ENCODE results near the gene CDC5L.

The CDC5L gene

GRCh38 chr6:44451803-44452695 is 64.5 kb downstream of the CDC5L start:
- no peak for DNase-seq (ENCODE audit: low read depth in 1 of 2, low spot score in 1 of 2)

GRCh38 chr6:44452725-44453124 is 65.2 kb downstream of the CDC5L start:
- no peak for DNase-seq (ENCODE audit: low read depth in 1 of 2, low spot score in 1 of 2)

- no peak for DNase-seq (ENCODE audit: low read depth in 1 of 2, low spot score in 1 of 2)
Measured at GRCh38 chr6:44453146-44453545, 65.6 kb downstream of the CDC5L start.

- DNase-seq (ENCODE audit: low read depth in 1 of 2, low spot score in 1 of 2), result no peak
Measured at GRCh38 chr6:44454198-44454597, 66.7 kb downstream of the CDC5L start.

GRCh38 chr6:44456070-44456965 is 68.8 kb downstream of the CDC5L start:
- DNase-seq (ENCODE audit: low read depth in 1 of 2, low spot score in 1 of 2), result peak in 1 of 2 donors; percentile 19

GRCh38 chr6:44456966-44457292 is 69.4 kb downstream of the CDC5L start:
- DNase-seq (ENCODE audit: low read depth in 1 of 2, low spot score in 1 of 2), result no peak

GRCh38 chr6:44457596-44457995 is 70.1 kb downstream of the CDC5L start:
- DNase-seq (ENCODE audit: low read depth in 1 of 2, low spot score in 1 of 2), result no peak

GRCh38 chr6:44458551-44458950 is 71.0 kb downstream of the CDC5L start:
- no peak for DNase-seq (ENCODE audit: low read depth in 1 of 2, low spot score in 1 of 2)

GRCh38 chr6:44462335-44462734 is 74.8 kb downstream of the CDC5L start:
- DNase-seq (ENCODE audit: low read depth in 1 of 2, low spot score in 1 of 2), result no peak

GRCh38 chr6:44462797-44463727 is 75.6 kb downstream of the CDC5L start:
- no peak for DNase-seq (ENCODE audit: low read depth in 1 of 2, low spot score in 1 of 2)

GRCh38 chr6:44463728-44464450 is 76.4 kb downstream of the CDC5L start:
- no peak for DNase-seq (ENCODE audit: low read depth in 1 of 2, low spot score in 1 of 2)

GRCh38 chr6:44464527-44465310 is 77.2 kb downstream of the CDC5L start:
- DNase-seq (ENCODE audit: low read depth in 1 of 2, low spot score in 1 of 2), result no peak

- no peak for DNase-seq (ENCODE audit: low read depth in 1 of 2, low spot score in 1 of 2)
Measured at GRCh38 chr6:44466955-44467354, 79.4 kb downstream of the CDC5L start.

GRCh38 chr6:44468835-44469234 is 81.3 kb downstream of the CDC5L start:
- DNase-seq (ENCODE audit: low read depth in 1 of 2, low spot score in 1 of 2), result no peak

GRCh38 chr6:44470115-44470464 is 82.6 kb downstream of the CDC5L start:
- no peak for DNase-seq (ENCODE audit: low read depth in 1 of 2, low spot score in 1 of 2)

GRCh38 chr6:44470746-44471145 is 83.2 kb downstream of the CDC5L start:
- no peak for DNase-seq (ENCODE audit: low read depth in 1 of 2, low spot score in 1 of 2)

- DNase-seq (ENCODE audit: low read depth in 1 of 2, low spot score in 1 of 2), result no peak
Measured at GRCh38 chr6:44471271-44471981, 83.9 kb downstream of the CDC5L start.

- DNase-seq (ENCODE audit: low read depth in 1 of 2, low spot score in 1 of 2), result no peak
Measured at GRCh38 chr6:44472250-44472945, 84.9 kb downstream of the CDC5L start.

Measured in activated CD4-positive, alpha-beta T cell treated with anti-CD3 and anti-CD28 coated beads, Interleukin-2, amount 50 U/mL, for 24 hours (primary cell).